Adrenal gland (tissue), 12 donors: ENCODE results near the gene CRYBG1. TPM values are rescaled to one million over a fixed set of nuclear protein-coding genes. Genes with fewer than 3 reads are reported as not detected.

Source experiments
- DNase-seq, 7 donors: peaks; one replicate each; pipeline ENCODE4 v3.0.0-alpha.2; 2019 to 2020
- H3K27ac ChIP-seq, 5 donors: fragments of 200-600 bp; sonication (generic) in 4 of 5; 1 replicate in 3 of 5; 2 replicates in 2 of 5; pipeline versions ENCODE4 v1.5.1 to v1.8.0; 2016 to 2020; ENCODE audit warnings: mild to moderate bottlenecking in 1 of 5
- H3K27me3 ChIP-seq: fragments of 200-600 bp; 2 replicates; pipeline ENCODE4 v1.8.0; 2021
- H3K36me3 ChIP-seq, 2 donors: fragments of 200-600 bp; replicated peaks in 1 of 2; 1 replicate in 1 of 2; 2 replicates in 1 of 2; pipeline versions ENCODE4 v1.5.1 to v1.8.0; 2018 to 2022
- H3K4me1 ChIP-seq, 2 donors: fragments of 200-600 bp; replicated peaks in 1 of 2; 1 replicate in 1 of 2; 2 replicates in 1 of 2; pipeline versions ENCODE4 v1.5.1 to v1.8.0; 2018 to 2021
- H3K4me3 ChIP-seq, 4 donors: fragments of 200-600 bp; sonication (generic) in 3 of 4; one replicate each; pipeline ENCODE4 v1.5.1; 2016 to 2018
- H3K9me3 ChIP-seq, 3 donors: fragments of 200-600 bp; sonication (generic) in 1 of 3; replicated peaks in 1 of 3; 1 replicate in 2 of 3; 2 replicates in 1 of 3; pipeline versions ENCODE4 v1.5.1 to v1.8.0; 2016 to 2021
- CTCF ChIP-seq, 6 experiments: fragments of 450-650 bp in 4 of 6; fragments of 200-600 bp in 2 of 6; sonication (generic) in 1 of 6; IDR thresholded peaks; 1 replicate in 5 of 6; 2 replicates in 1 of 6; pipeline versions ENCODE4 v1.5.1 to v1.8.0; 2016 to 2021; ENCODE audit warnings: antibody characterized with exemption in 6 of 6, mild to moderate bottlenecking in 2 of 6, moderate library complexity in 1 of 6
- POLR2A ChIP-seq, 2 donors: fragments of 450-650 bp; IDR thresholded peaks; one replicate each; pipeline ENCODE4 v1.6.1; 2017; ENCODE audit warnings: antibody characterized with exemption in 2 of 2, mild to moderate bottlenecking in 2 of 2, moderate library complexity in 1 of 2
- WGBS, 4 donors: extraction: QIAGEN DNeasy Blood & Tissue Kit in 2 of 4; methylation state at CpG; one replicate each; pipeline versions ENCODE4 v1.1.5 to v1.1.7; 2013 to 2017; 5-methylcytosine and 5-hydroxymethylcytosine counted together
- intact Hi-C, 2 donors: fragments of 100-400 bp; cut with DNase I; formaldehyde crosslinking; loops; one replicate each; pipeline versions ENCODE4 v1.14.1 to v1.15.0; 2022 to 2023
- polyA plus RNA-seq, 3 donors: library from polyadenylated mRNA; stranded (reverse); fragments of 200-250 nt in 2 of 3; fragments of 350-450 nt in 1 of 3; fragmentation: Illumina TruSeq in 1 of 3; extraction: RNeasy Lipid Tissue Mini Kit (QIAGEN cat#74804) in 1 of 3; gene quantifications; one replicate each; pipeline ENCODE4 v1.2.3, GENCODE V29; 2013 to 2014
- total RNA-seq, 9 donors: library from RNA; depleted of rRNA in 4 of 9; stranded (reverse); fragments of >200 nt in 4 of 9; fragments of 120-200 nt in 1 of 9; fragmentation: NEBNext Ultra II Directional in 1 of 9; extraction: Animal tissue kit (Norgen Biotek cat#: 25700) in 1 of 9; gene quantifications; one replicate each; pipeline versions ENCODE4 v1.1.0 to v1.2.4, GENCODE V29; 2013 to 2023
- donor health status: healthy with polysubstance abuse.
- donor health status: Bipolar disorder and iron deficiency.
- donor health status: DM: yes; HTN: yes; CAD: no.
- donor health status: DM: no; HTN: no; CAD: no.
- donor health status: DM: no; HTN: no; CAD: no.
- donor health status: DM: yes; HTN: yes; CAD: no.

The CRYBG1 gene
- total and polyA plus RNA-seq, 12 donors = 0.83 to 5.1 (median 2.2) TPM

DNA sequence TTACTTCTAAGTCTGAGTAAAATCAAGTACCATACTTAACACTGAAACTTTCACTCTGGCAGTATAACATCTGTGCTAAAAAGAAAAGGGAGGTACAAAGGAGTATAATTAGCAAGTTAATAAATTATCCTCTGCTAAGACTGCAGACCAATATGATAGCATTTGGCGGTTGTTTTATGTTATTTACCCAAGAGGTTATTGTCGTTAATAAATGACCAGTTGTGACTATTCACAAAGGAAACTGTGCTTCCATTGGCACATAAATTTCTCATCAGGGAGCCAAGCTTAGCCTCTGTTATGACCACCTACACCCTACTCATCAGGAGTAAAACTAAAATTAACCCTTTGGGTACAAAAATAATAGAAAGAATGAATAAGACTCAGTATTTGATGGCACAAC, 86.5 kb downstream of the CRYBG1 start:
- TF ChIP-seq POLR2A (IDR thresholded peaks at IDR 0.05) = no peak
- TF ChIP-seq CTCF (IDR thresholded peaks at IDR 0.05) = no peak
- intact Hi-C loops = loop anchor here (5.0 to 10.0 kb wide), 4 partner anchors 110 to 548 kb away; no protein-coding TSS in a partner anchor
- Histone ChIP-seq H3K27me3 (no peaks in the 10 kb centered on the region), H3K27ac (no peak overlapping the region), H3K4me3 (no peak overlapping the region), H3K36me3 (no peaks in the 10 kb centered on the region), H3K9me3 (no peaks in the 10 kb centered on the region), H3K4me1 (no peaks in the 10 kb centered on the region)
- WGBS, 4 donors = 47 to 55% (median 51%) methylated on average over 2 of the region's 2 CpGs
- no peak for DNase-seq

- H3K27ac ChIP-seq = peak overlapping the region in 1 of 5 donors; percentile 40
- no peaks in the 10 kb centered on the region for H3K27me3 ChIP-seq
- 57 to 71% (median 63%) methylated on average over 4 to 6 of the region's 6 CpGs for WGBS, 4 donors
- H3K9me3 ChIP-seq = no peaks in the 10 kb centered on the region
- no peak for TF ChIP-seq CTCF (IDR thresholded peaks at IDR 0.05)
- no peak for TF ChIP-seq POLR2A (IDR thresholded peaks at IDR 0.05)
- DNase-seq = peak in 6 of 7 donors; percentile 17 to 31 (median 23)
- no peak overlapping the region for H3K4me3 ChIP-seq
- intact Hi-C loops = loop anchor here (5.0 to 10.0 kb wide), 4 partner anchors 109 to 547 kb away; no protein-coding TSS in a partner anchor
- no peaks in the 10 kb centered on the region for H3K36me3 ChIP-seq
- H3K4me1 ChIP-seq = no peaks in the 10 kb centered on the region
Measured at GRCh38 chr6:106448000-106448426, 87.5 kb downstream of the CRYBG1 start.

DNA sequence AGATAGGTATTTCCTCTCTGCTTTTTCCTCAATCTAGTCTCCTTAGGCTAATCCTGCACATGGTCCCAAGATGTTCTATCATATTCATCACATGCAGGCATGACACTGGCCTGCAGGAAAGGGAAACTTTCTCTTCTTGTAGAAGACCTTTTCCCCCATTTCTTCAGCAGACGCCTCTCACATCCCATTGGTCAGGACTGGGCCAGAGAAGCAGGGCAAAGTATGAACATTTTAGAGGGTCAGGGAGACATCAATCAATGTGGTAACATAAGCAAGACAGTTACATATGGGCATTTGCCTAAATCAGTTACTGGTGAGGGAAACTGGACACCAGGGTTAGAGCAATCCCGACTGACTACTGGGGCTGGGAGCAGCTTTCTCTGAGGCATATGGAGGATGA, 90.1 kb downstream of the CRYBG1 start:
- Histone ChIP-seq H3K9me3 (no peaks in the 10 kb centered on the region), H3K27ac (no peak overlapping the region), H3K36me3 (no peaks in the 10 kb centered on the region), H3K27me3 (no peaks in the 10 kb centered on the region), H3K4me1 (no peaks in the 10 kb centered on the region), H3K4me3 (no peak overlapping the region)
- no peak for TF ChIP-seq POLR2A (IDR thresholded peaks at IDR 0.05)
- no peak for TF ChIP-seq CTCF (IDR thresholded peaks at IDR 0.05)
- no peak for DNase-seq
- intact Hi-C loops = no loop called here
- WGBS, 4 donors = 30 to 70% (median 43%) methylated on average over 2 of the region's 2 CpGs

DNA sequence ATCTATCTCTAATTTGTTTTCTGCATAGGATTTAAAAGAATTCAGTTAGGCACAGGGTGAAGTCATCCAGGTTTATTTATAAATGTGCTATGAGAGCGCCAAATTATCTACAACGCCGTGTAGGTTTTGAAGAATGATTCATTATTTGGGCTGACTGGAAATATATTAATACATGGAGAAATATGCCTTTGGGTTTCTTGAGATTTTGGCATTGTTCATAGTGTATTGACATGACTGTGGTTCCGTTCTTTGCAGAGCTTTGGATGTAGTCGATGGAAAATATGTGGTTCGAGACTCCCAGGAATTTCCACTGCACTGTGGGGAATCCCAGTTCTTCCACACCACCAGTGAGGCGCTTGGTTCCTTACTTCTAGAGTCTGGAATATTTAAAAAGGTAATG, 90.9 kb downstream of the CRYBG1 start:
- H3K4me1 ChIP-seq = no peaks in the 10 kb centered on the region
- no peak for DNase-seq
- no peaks in the 10 kb centered on the region for H3K9me3 ChIP-seq
- no peak overlapping the region for H3K4me3 ChIP-seq
- H3K36me3 ChIP-seq = no peaks in the 10 kb centered on the region
- intact Hi-C loops = no loop called here
- TF ChIP-seq CTCF (IDR thresholded peaks at IDR 0.05) = no peak
- no peak for TF ChIP-seq POLR2A (IDR thresholded peaks at IDR 0.05)
- H3K27me3 ChIP-seq = no peaks in the 10 kb centered on the region
- WGBS, 4 donors = 66 to 72% (median 70%) methylated on average over 7 of the region's 7 CpGs
- H3K27ac ChIP-seq = no peak overlapping the region
